DMS 273 (cell line): Measurements from ENCODE around the gene KIF1B.
"Not testable (repeated sequence)": the region's sequence is repeated elsewhere in the genome, so short reads cannot be mapped to it uniquely, and the experiment has no call there.

Source experiments
- DNase-seq: peaks from one replicate; lab custom pipeline; 2025; ENCODE audit not compliant: unreplicated experiment; lab: John Stamatoyannopoulos, UW

KIF1B gene

GRCh38 chr1:10236405-10237156 lies 26.2 kb downstream of the KIF1B start:
- DNase-seq: no peak

DNA sequence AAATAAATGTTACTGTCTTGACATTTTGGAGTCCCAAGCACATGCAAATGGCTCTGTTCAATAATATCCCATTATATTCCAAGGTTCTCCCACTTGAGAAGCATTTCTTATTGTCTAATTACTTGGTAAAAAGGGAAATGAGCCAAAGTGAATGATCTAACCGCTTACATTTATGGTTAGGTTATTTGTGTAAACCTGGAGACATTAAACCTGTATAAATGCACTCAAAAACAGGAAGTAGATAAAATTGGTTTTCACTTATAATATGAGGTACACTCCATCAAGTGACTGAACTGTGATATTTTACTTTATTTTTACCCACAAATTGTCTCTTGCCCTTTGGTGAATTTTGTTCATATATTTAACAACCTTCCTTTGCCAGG lies 26.8 kb downstream of the KIF1B start:
- no peak for DNase-seq

DNA sequence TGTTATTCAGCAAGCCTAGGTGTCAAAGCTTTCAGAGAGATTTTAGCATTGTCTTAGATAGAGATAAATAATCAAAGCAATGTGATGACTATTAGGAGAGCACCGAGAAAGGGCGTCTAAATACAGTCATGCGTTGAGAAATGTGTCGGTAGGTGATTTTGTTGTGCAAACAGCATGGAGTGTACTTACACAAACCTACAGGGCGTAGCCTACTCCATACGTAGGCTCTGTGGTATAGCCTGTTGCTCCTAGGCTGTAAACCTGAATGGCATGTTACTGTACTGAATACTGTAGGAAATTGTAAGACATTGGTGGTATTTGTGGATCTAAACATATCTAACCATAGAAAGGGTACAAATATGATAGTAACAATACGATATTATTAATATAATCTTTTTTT lies 31.8 kb downstream of the KIF1B start:
- no peak for DNase-seq

GRCh38 chr1:10242811-10243210 lies 32.4 kb downstream of the KIF1B start:
- no peak for DNase-seq

DNA sequence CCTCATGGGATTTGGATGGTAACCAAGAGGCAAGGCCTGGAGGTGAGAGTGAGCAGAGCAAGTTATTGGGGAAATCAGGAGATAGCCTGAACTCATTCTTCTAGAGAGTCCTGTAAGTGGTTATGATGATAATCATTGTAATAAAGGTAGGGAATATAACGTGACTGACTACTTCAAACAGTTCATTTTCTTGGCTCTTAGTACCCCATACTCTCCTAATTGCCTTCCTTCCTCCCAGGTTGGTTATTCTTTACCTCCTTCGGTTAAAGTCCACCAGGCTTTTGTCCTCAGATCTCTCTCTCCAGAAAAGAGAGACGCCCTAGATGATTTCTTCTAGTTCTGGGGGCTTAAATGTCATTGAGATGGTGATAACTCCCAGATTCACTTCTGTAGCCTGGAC lies 35.3 kb downstream of the KIF1B start:
- no peak for DNase-seq

- no peak for DNase-seq
These were observed 39.6 kb downstream of the KIF1B start for GRCh38 chr1:10249808-10250457.

DNA sequence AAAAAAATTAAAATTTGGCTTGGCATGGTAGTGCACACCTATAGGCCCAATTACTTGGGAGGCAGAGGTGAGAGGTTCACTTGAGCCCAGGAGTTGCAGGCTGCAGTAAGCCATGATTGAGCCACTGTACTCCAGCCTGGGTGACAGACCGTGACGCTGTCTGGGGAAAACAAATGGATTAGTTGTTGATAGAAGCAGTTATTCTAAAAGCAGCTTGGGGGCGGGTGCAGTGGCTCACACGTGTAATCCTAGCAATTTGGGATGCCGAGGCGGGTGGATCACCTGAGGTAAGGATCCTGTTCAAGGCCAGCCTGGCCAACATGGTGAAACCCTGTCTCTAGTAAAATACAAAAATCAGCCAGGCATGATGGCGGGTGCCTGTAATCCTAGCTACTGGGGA lies 40.3 kb downstream of the KIF1B start:
- no peak for DNase-seq

GRCh38 chr1:10251325-10252108 lies 41.1 kb downstream of the KIF1B start:
- not testable (repeated sequence) for DNase-seq

DNA sequence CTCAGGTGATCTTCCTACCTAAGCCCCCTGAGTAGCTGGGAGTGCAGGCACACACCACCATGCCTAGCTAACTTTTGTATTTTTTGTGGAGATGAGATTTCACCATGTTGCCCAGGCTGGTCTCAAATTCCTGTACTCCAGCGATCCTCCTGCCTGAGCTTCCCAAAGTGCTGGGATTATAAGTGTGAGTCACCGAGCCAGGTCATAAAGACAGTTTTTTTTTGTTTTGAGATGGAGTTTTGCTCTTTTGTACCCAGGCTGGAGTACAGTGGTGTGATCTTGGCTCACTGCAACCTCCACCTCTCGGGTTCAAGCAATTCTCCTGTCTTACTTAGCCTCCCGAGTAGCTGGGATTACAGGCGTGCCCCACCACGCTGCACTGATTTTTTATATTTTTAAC lies 42.1 kb downstream of the KIF1B start:
- no peak for DNase-seq

DNA sequence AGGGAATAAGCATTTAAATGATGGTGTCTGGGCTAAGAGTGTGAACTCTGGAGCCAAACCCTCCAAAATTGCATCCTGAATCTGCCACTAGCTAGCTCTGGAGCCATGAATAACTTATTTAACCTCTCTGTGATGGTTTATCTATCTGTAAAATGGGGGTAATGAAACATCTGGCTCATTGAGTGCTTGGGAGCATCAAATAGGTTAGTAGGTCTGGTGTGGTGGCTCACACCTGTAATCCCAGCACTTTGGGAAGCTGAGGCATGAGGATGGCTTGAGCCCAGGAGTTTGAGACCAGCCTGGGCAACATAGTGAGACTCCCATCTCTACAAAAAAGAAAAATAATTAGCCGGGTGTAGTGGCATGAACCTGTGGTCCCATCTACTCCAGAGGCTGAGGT lies 42.8 kb downstream of the KIF1B start:
- DNase-seq: no peak

- peak; percentile 92 for DNase-seq
These were observed 43.4 kb downstream of the KIF1B start for GRCh38 chr1:10253755-10254154.

DNA sequence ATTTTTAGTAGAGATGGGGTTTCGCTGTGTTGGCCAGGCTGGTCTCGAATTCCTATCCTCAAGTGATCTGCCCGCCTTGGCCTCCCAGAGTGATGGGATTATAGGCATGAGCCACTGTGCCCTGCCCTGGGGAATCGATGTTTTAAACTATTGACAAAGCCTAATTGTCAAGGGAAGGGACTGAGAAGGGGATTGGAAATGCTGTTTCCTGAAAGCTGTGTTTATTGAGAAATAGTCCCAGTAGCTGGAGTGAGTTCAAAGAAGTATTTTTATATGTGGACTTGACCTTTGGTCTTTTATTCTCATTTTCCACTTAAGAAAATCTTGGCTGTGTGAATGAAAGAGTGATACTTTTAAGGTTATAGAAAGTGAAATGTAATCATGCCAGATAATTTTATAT lies 47.5 kb downstream of the KIF1B start:
- DNase-seq: no peak

- not testable (repeated sequence) for DNase-seq
These were observed 49.2 kb downstream of the KIF1B start for GRCh38 chr1:10259547-10259946.

- DNase-seq: no peak
These were observed 53.2 kb downstream of the KIF1B start for GRCh38 chr1:10263450-10264082.

- DNase-seq: no peak
These were observed 54.7 kb downstream of the KIF1B start for GRCh38 chr1:10265027-10265426.

- no peak for DNase-seq
These were observed 55.5 kb downstream of the KIF1B start for GRCh38 chr1:10265900-10266299.

- no peak for DNase-seq
These were observed 56.9 kb downstream of the KIF1B start for GRCh38 chr1:10267319-10267718.

DNA sequence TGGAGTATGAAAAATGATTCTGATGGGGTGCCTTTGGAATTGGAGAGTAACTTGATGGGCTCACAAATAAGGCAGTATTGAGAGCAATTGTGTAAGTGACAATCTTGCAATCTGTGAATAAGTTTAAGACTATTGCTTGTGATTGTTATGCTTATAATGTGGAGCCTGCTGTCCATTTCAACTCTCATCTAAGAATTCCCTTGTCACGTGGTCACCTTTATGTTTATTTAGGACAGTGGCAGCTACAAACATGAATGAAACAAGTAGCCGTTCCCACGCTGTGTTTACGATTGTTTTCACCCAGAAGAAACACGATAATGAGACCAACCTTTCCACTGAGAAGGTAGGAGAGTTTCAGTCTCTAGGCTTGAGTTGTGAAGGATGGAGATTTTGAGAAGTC lies 57.6 kb downstream of the KIF1B start:
- DNase-seq: no peak

- DNase-seq: no peak
These were observed 60.7 kb downstream of the KIF1B start for GRCh38 chr1:10271090-10271489.

GRCh38 chr1:10271869-10272268 lies 61.5 kb downstream of the KIF1B start:
- DNase-seq: peak; percentile 27

DNA sequence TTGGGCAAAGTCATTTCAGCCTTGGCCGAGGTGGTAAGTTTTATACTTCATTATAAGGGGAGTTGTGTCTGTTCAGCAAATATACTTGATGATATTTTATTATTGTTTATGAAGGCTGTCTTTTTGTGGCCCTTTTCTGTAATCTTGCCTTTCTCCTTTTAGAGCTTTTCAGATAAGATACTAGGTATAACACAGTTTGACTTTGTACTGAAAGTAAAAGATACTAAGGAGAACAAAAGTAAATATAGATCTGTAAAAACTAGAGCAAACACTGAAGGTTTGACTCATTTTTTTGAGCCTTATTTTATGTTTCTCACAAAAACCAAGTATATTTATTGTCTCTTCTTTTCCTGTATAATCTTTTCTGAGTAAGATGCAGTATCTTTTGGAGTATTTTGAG lies 61.9 kb downstream of the KIF1B start:
- DNase-seq: no peak

- no peak for DNase-seq
These were observed 68.5 kb downstream of the KIF1B start for GRCh38 chr1:10278880-10279279.
